NCI-H460 (cell line): Measurements from ENCODE around the gene HADH. TPM values are rescaled to one million over a fixed set of nuclear protein-coding genes. Genes with fewer than 3 reads are reported as not detected.

Experiments
- DNase-seq: peaks from one replicate; pipeline ENCODE4 v3.0.0-alpha.2; 2016; ENCODE audit warnings: low read depth; ENCODE audit errors: extremely low read depth
- total RNA-seq: library from RNA; depleted of rRNA; stranded (reverse); fragments of >200 nt; shearing (Covaris generic); gene quantifications from 2 replicates; pipeline ENCODE4 v1.2.3, GENCODE V29; 2014; rRNA removed

Gene HADH
- total RNA-seq, 1 experiment from 2014 or later = 11.7 TPM

DNA sequence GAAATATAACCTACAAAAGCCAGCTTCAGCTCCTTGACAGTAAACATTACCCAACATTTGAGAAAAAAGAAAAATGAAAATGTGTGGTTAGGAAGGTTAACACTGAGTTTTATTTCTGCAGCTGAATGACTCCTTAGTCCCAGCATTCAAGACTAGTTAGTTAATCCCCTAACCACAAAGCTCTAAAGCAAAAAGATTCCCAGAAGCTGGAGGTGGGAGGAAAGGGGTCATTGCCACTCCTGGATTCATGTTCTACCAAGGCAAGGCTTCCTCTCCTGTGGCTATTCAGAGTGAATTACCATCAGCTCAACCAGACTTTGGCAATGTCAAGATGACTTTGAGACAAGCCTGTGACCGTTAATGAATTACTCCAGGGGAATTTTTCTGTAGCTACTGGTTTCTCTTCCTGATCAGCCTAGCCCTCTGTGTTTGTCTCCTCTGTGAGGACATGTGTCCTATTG is 63.6 kb downstream of the HADH start:
- no peak for DNase-seq

DNA sequence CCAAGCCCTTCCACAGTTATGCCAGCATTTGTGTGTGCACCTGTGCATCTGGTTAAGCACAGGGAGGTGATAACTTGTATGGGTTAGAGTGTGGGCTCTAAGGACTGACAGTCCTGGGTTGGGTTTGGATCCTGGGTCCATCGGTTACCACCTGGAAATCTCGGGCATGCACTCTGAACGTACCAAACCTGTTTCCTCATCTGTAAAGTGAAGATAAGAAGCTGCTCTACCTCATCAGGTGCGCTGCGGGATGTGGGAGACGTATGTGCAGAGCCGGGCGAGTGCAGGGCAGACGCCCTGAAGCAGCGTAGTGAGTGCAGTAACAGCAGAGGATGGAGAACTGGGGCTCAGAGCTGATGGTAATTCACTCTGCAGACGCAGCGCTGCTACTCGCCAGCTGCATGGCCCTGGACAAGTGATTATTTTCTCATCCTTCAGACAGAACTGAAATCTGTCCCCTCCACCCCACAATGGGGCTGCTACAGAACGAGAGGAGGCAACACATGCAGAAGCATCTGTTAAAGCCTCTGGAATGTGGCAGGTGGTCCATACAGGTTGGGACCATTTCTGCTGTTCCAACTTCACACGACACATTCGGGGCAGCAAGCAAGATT is 64.4 kb downstream of the HADH start:
- DNase-seq = no peak

DNA sequence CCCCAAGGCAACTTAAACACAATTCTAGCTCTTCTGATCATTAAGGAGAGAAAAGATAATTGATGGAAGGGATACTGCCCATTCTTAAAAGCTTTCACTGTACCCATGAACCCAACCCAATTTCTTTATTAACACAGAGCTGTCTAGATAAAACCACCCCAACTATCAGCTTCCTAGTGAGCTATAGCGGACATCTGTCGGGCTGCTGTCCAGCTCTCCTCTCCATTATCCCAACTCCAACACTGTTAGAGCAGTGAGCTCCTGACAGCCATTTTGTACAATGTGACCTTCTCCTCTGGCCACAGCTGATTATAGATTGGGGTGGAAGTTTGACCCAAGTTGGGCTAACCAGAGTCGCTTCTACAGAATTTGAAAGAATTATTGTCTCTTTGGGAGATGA is 66.1 kb downstream of the HADH start:
- no peak for DNase-seq

DNA sequence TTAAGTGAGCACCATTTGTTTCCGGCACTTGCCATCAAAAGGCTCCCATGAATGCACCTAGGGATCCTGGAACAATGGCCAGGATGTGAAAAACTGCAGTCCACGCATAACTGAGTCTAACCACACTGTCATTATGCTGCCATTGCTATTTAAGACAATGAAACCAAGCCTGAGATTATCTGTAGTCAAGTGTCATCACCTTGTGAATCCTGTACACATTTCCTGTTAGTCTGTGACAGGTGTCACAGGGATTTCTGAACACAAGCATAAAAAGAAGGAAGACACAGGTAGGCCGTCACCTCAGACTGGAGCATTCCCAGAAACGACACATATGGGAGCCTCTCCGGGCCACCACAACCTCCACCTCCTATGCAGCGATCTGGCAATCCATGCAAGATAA is 66.7 kb downstream of the HADH start:
- DNase-seq = no peak

DNA sequence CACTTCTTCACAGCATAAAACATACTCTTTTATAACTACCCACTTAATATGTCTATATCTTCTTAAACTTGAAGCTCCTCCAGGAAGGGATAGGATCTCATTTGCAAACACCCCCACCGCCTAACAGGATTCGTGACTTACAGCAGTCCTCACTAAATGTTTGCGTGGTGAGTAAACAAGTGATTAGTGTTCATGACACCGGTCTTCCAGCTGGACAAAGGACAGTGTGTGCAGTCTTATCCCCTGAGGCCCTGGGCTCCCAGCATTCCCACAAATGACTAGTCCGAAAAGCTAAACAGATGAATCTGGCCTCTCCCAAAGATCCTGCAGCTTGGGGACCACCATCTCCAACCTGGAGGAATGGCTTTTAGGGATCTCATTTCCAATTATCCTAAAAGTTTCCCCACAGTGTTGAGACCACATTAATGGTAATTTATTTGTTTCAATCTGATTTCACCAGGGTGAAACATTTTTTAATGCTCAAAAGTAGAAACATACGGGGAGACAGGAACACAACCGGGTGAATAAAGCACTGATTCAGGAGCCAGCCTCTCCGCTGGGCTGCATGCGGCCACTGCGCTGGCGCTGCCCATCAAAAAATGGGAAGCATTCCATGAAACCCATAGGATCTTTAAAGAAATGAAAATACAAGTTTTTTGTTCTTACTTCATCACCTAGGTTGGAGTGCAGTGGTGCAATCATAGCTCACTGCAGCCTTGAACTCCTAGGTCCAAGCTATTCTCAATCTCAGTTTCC is 69.2 kb downstream of the HADH start:
- peak; percentile 19 for DNase-seq

DNA sequence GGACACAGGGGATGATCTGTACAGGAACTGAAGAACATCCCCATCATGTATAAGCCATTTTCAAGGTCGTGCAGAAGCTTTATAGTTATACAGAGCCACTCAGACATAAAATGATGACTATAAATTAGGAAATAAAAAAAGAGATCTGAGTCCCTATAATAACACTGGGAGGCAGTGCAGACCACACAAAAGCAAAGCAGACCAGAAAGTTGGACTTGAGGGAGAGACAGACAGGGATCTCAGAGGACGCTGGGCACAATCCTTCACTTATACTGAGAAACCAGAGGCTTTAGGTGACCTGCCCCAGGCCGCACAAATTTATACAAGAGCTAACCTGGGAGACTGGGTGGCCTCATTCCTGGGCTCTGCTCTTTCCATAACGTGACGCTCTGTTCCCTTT is 70.5 kb downstream of the HADH start:
- peak; percentile 25 for DNase-seq

DNA sequence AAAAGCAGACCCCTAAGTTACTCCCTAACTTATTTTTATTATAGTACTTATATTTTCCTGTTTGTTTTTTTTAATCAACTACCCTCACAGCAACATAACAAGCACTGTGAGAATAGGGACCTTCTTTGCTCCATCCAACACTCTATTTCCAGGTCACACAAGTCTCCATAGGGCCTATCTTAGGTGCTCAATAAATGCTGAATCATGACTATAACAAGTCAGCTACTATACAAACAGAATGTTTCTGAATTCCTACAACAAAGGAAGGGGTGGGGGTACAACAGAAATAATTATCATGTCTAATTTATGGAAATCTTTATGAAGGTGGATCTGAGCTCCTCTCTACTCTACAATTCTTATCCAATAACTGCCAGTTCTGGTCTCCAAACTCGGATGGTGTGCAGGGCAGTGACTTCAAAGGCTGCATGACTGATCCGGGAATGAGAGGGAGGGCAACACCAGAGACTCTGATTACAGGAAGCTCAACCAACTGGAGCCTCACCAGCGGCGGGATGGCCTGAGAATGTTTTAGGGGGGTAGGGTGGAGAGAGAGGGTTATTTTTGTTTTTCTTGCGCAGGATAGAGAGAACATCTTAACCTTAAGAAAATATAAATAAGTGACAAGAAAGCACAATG is 71.1 kb downstream of the HADH start:
- no peak for DNase-seq

DNA sequence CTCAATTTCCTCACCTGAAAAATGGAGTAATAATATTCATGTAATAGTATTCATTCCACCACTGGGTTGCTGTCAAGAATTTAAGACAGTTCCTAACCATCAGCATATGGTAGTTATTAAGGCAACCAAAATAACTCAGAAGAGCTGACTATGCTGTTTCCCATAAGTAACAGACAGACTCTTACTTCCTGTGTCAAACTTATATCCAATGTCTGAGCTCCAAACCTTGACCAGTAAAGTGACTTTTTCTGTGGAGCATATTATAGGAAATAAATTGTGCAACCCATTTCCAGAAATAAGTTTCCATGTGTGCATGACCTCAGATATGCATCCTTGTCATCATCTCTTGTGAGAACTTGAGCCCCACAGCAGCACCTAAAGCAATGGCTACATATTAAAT is 78.8 kb downstream of the HADH start:
- DNase-seq = no peak

DNA sequence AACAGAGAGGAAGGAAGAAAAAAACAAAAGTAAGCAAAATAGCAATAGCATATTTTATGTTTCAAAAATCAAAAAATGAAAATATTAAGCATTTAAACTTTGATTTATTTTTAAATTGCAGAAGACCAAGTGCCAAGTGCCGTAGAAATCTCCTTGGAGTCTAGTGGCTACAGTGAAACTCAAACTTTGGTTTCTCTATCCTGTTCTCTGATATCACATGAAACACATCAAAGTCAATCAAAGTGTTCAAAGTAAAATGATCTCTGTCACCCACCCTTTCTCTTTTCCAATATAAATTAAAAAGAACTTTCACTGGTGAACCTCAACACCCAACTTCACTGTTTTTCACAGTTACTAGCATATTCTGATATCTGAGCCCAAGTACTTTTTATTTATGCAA is 81.1 kb downstream of the HADH start:
- no peak for DNase-seq

DNA sequence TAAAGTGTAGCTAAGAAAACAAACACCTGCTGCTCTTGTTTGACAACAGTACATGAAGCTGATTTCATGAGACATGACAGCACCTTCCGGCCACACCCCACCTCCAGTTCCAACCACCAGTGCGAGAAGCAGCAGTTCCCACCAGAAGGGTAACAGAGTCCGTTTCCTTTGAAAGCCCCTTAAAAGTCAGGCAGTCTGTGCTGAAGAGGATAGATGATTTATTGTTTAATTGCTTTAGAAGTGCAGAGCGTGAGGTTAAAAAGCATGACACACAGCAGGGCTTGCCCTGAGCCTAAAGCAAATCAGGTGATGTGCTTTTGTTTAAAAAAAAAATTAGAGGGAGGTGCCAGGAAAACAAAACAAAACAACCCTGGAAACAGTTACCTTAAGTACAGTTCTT is 82.6 kb downstream of the HADH start:
- DNase-seq = no peak

DNA sequence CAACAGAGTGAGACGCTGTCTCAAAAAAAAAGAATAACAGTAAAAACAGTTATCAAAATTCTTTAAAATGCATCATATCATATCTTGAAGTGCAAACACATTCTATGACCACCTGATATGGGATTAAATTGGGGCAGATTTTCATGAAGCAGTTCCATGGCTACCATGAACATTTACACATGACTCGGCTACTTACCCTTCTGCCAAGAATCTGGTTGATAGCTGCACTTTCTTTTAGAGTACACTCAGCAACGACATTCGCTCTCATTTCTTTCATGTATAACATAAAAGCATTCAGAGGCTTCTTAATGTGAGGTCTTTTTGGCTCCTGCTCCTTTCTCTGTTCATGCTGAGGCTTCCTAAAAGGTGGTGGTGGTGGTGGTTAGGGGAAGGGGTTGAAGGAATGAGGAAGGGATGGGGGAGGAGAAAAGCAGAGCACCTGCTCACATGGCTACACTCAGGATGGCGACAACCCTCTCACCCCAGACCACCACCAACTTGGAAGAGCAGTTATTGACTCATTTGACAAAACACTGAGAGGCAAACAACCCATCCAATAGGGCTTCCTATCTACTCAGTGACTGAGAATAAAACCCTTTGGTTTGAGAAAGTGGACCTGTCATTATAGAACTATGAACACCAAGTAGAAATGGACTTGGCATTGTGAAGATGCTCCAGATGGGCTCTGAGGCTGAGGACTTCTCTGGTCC is 88.5 kb downstream of the HADH start:
- no peak for DNase-seq

DNA sequence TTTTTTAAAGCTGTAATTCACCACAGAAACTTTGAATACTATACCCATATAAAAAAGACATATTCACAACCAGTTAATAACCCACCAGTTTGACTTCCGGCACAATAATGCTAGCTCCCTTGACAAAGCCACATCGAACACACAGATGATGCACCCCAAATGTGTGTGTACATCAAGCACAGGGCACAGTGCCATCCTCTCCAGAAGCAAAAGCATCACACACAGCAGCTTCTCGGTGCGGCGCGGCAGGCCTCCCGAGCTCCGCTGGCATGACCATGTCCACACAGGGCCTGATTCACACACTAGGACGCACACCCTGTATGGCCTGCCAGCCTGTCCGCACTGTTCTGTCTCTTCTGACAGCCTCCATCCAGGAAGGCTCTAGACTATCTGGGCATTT is 91.1 kb downstream of the HADH start:
- DNase-seq = no peak

DNA sequence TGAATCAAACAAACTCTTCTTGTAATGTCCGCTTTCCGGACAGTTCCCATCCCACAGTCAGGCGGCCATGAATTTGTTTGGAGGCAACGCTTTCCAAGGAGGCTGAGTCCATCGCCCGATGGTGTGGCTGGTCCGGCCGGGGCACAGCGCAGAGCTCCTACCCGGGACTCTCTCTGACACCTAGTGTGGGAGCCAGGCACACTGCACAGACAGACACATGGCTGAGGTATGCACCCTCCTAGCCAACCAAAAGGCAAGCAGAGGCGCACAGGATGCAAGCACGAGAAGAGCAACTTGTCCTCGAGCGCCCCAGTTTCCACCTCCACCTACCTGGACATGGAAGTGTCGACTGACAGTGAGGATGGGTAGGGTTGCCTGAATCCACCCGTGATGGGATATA is 91.6 kb downstream of the HADH start:
- no peak for DNase-seq

Other genes starting within 250 kb of the HADH start
- 24.3 and 26.7 TPM in 2 replicates for gene SGMS2, start 165.0 kb upstream of the HADH start, total RNA-seq
- 2.2 and 2.5 TPM in 2 replicates for gene CYP2U1, start 58.3 kb upstream of the HADH start, total RNA-seq
- 0.69 TPM in 2 replicates for gene LEF1, start 179.0 kb downstream of the HADH start, total RNA-seq